GM12873 (cell line): Measurements from ENCODE around the gene SUFU.

Experiments
- CTCF ChIP-seq: IDR thresholded peaks from 2 replicates; pipeline ENCODE4 v1.5.1; 2012; ENCODE audit warnings: low read depth, mild to moderate bottlenecking, moderate library complexity, low read length, control low read depth; ENCODE audit not compliant: insufficient read depth; ENCODE audit errors: missing control alignments

Gene SUFU

GRCh38 chr10:102652170-102652916 is 148.6 kb downstream of the SUFU start:
- TF ChIP-seq CTCF, result no peak

GRCh38 chr10:102653060-102653459 is 149.3 kb downstream of the SUFU start:
- TF ChIP-seq CTCF, result no peak

GRCh38 chr10:102654566-102654965 is 150.8 kb downstream of the SUFU start:
- no peak for TF ChIP-seq CTCF

GRCh38 chr10:102654969-102655368 is 151.2 kb downstream of the SUFU start:
- no peak for TF ChIP-seq CTCF

- TF ChIP-seq CTCF, result no peak
These were observed 152.3 kb downstream of the SUFU start for GRCh38 chr10:102656026-102656425.

GRCh38 chr10:102656791-102657371 is 153.1 kb downstream of the SUFU start:
- TF ChIP-seq CTCF, result no peak

GRCh38 chr10:102657451-102657850 is 153.7 kb downstream of the SUFU start:
- TF ChIP-seq CTCF, result no peak
